Fibroblast of mammary gland (primary cell): ENCODE data around the gene ZNF644.

Experiments
- DNase-seq: peaks from one replicate; pipeline ENCODE4 v3.0.0-alpha.2; 2010; ENCODE audit warnings: low read depth
- H3K4me3 ChIP-seq: 2 replicates; pipeline ENCODE4 v1.5.1; 2011; ENCODE audit warnings: low read depth, mild to moderate bottlenecking, low read length, moderate library complexity; ENCODE audit not compliant: control insufficient read depth
- TF ChIP-seq, protein P1 (sequence below): conservative IDR thresholded peaks from 2 replicates; pipeline ENCODE4 v1.5.1; 2011; ENCODE audit warnings: low read depth, low read length, inconsistent platforms; ENCODE audit not compliant: control insufficient read depth, insufficient read depth

ZNF644 gene

GRCh38 chr1:91013302-91013701, 8.5 kb downstream of the ZNF644 start:
- H3K4me3 ChIP-seq = no peak overlapping the region
- TF ChIP-seq, protein P1, sequence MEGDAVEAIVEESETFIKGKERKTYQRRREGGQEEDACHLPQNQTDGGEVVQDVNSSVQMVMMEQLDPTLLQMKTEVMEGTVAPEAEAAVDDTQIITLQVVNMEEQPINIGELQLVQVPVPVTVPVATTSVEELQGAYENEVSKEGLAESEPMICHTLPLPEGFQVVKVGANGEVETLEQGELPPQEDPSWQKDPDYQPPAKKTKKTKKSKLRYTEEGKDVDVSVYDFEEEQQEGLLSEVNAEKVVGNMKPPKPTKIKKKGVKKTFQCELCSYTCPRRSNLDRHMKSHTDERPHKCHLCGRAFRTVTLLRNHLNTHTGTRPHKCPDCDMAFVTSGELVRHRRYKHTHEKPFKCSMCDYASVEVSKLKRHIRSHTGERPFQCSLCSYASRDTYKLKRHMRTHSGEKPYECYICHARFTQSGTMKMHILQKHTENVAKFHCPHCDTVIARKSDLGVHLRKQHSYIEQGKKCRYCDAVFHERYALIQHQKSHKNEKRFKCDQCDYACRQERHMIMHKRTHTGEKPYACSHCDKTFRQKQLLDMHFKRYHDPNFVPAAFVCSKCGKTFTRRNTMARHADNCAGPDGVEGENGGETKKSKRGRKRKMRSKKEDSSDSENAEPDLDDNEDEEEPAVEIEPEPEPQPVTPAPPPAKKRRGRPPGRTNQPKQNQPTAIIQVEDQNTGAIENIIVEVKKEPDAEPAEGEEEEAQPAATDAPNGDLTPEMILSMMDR = no peak
- DNase-seq = no peak

- TF ChIP-seq, protein P1 = no peak
- H3K4me3 ChIP-seq = no peak overlapping the region
- no peak for DNase-seq
These were observed 9.6 kb downstream of the ZNF644 start for GRCh38 chr1:91012196-91012595.

GRCh38 chr1:91011726-91012125, 10.1 kb downstream of the ZNF644 start:
- peak; percentile 54 for DNase-seq
- TF ChIP-seq, protein P1 = no peak

DNA sequence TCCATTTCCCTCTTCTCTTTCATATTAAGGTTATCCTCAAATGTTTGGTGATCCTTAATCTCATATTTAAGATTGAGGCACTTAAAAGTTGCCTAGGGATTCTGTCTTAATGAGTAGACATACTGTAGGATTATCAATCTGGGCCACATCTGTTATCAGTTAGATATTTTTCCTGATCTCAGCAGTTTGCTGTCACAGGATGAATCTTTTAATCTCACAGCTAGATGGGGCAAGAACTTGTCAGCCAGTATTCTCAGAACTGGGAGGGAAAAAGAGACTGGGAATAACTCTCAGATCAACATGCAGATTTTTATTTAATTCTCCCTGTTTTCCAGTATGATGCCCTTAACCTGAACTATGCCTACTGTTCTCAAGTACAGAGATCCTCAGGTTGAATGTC, 14.0 kb downstream of the ZNF644 start:
- H3K4me3 ChIP-seq = no peak overlapping the region
- TF ChIP-seq, protein P1 = peak; percentile 8
- DNase-seq = peak; percentile 29

More at GRCh38 chr1:91011726-91012125, 10.1 kb downstream of the ZNF644 start:
- H3K4me3 ChIP-seq = no peak overlapping the region

GRCh38 chr1:91007092-91007491, 14.7 kb downstream of the ZNF644 start:
- no peak for DNase-seq
- no peak overlapping the region for H3K4me3 ChIP-seq
- TF ChIP-seq, protein P1 = no peak

DNA sequence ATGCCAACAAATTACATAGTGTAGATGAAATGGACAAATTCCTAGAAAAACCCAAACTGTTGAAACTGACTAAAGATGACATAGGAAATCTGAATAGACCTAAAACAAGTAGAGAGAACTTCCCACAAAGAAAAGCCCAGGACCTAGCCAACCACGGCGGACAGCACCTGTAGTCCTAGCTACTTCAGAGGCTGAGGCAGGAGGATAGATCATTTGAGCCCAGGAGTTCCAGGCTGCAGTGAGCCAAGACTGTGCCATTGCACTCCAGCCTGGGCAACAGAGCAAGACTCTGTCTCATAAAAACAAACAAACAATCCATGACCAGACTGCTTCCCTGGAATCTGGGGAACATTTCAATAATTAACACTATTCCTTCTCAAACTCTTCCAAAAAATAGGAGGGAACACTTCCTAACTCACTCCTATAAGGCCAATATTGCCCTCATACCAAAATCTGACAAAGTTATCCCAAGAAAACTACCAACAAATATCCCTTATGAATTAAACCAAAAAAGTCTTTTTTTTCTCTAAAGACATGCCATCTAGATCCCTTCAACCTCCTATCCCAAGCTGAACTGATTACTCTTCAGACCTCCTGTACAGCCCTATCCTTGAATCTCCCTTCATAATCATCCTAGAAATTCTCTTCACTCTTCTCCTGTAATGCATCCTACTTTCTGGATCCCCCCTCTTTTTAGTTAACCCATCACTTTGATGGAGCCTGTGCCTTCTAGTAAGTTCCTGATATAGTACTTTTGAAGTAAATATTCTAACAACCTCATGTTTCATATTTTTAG, 15.5 kb downstream of the ZNF644 start:
- no peak overlapping the region for H3K4me3 ChIP-seq
- no peak for DNase-seq
- TF ChIP-seq, protein P1 = no peak
